GM18868 (cell line): Measurements from ENCODE around the gene EXT2.

Experiments used
- ATAC-seq: cut with Tn5 transposase; IDR thresholded peaks from one replicate; pipeline ENCODE4 v1.9.1; 2021; ENCODE audit warnings: mild to moderate bottlenecking, moderate library complexity; ENCODE audit not compliant: unreplicated experiment

Gene EXT2

DNA sequence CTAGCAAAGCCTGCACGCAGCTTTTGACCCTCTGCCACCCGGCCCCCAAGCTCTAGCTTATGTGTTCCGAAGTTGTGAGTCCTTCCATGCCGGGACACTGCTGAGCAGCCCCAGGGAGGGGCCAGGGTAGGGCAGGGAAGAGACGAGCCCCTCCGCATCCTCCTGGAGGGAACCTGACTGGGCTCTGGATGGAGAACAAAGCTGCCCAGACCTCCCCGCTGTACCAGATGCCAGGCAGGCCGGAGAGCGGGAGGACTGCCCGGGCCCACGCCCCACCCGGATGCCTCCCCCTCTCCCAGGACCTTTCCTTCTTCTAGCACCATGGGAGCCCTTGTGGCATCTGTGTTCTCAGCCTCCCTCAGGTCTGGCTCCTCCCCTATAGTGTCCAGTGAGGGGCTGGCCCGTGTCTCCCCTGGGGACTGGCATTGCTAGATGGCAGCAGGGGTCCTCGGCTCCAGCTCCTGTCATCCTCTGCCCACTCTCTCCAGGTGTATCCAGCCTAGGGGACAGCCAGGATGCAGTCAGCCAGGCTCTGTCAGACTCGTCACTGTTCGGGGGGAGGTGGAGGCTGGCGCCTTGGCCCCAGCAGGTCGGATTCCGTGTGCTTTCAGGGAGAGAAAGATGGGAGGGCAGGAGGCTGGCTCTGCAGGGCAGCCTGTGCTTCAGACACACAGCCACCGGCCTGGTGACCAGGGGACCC is 168.4 kb downstream of the EXT2 start:
- no peak for ATAC-seq

DNA sequence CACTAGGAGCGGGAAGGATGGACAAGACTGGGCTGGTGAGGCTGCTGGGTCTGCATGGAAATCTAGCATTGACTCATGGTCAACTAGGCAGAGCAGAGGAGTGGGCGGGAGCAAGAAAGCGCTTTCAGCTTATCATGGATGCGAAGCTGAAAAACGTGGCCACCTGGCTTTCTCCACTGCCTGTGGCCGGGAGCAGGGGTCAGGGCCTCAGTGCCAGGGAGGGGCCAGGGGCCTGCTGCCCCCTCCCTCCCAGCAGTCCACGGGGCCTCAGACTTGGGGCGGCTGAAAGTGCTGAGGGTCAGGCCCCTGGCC is 168.9 kb downstream of the EXT2 start:
- ATAC-seq = no peak

DNA sequence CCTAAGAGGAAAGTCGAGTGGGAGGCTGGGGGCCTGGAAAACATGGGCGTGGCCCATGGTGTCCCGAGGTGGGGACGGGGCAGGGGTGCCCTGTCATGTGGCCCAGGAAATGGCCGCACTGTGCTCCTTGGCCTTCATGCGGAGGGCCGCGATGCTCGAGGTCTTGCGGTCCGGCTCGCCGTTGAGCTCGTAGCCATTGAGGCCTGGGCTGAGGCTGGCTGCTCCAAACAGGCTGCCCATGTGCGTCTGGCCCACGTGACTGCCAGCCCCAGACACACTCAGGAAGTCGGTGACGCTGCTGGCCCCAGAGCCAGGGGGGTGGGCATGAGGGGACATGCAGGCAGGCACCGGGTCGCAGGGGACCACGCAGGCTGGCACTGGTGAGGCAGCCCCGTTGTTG is 169.3 kb downstream of the EXT2 start:
- ATAC-seq = no peak

DNA sequence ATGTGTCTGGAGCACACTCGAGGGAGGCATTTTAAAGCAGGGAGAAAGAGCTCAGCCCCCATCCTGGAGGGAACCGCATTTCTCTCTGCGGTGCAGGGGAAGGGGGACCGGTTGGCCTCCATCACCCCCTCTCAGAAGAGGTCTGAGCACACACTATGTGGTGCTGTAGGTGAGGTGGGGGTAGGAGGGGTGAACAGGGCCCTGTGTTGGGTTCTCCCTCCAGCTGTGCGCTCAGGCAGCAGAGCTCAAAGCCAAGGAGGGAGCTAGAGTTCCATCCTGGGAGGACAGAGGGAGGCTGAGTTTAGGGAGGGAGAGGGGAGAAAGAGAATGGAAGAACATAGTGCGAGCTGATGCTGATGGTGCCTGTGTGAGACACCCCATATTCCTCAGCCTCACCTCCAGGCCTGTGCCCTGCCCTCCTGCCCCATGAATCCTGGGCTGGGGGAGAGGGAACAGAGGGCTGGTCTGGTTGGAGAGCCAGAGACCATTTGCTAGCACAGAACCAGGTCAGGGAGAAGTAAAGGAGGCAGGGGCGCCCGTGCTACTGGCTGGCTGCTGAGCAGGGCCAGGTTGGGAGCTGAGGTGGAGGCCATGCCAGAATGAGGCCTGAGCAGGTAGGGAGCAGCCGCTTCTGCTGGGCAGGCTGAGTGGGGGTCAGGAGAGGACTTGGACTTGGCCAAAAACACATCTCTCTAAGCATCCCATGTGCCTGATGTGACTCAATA is 170.7 kb downstream of the EXT2 start:
- ATAC-seq = no peak

DNA sequence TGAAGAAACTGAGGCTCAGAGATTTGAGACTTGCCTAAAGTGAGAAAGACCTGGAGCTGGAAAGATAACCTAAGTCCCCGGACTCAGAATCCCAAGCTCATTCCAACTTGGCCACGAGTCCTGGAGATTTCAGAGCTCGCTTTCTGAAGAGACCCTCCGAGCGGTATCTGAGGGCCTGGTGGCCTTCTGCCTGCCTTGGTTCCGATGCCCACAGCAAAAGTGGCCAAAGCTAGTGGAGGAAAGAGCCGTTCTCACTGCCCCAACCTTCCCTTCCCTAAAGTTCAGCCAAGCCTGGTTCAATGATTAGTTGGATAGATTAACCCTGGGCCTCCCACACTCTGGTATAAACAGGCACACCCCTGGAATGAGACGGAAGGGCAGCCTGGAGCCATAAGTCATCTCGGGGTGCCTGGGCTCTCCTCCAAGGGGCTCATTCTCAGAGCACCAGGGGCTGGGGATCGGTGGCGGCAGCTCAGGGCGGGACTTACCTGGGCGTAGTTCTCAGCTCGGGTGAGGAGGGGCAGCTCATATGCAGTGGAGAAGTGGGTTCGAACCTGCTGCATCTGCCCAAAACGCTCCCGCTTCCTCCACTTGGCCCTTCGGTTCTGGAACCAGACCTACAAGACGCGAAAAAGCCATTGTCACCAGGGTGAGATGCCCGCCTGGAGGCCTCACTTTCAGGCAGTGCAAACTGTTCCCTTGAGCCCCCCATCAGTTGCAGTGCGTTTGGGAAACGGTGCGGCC is 171.7 kb downstream of the EXT2 start:
- no peak for ATAC-seq

DNA sequence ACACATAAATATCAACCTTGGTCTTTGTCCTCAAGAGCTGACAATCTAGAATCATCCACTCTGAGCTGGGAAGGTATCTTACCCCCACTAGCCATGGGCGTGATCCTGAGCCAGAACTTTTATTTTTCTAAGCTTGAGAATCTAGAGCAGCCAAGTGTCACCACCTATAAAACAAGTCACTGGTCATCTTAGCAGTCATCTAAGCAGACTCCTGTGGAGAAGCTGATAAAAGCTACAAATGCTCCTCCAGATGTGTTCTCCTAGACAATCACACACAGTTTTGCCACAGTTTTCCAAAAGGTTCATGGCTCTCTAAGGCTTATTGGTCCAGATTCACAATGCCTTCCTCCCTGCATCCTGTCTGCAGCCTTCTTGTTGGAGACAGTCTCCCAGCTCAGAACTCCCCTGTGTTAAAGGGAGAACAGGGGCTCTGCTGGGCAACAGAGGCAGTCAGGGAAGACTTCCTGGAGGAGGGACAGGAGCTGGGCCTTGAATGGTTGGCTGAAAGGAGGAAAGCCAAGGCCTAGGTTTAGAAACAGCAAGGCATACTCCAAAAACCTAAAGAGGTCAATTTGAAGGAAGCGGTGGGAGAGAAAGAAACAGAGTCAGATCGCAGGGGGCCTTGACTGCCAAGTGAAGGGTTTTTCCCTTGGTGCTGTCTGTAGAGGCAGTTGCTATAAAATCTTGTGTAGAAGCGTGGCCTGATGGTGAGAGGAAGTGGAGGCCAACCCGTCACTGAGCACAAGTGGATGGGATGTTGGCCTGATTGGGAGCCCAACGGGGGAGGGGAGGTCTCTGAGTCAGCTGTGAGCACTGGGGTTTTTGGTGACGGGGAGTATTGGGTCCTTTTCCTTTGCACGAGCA is 172.5 kb downstream of the EXT2 start:
- no peak for ATAC-seq

DNA sequence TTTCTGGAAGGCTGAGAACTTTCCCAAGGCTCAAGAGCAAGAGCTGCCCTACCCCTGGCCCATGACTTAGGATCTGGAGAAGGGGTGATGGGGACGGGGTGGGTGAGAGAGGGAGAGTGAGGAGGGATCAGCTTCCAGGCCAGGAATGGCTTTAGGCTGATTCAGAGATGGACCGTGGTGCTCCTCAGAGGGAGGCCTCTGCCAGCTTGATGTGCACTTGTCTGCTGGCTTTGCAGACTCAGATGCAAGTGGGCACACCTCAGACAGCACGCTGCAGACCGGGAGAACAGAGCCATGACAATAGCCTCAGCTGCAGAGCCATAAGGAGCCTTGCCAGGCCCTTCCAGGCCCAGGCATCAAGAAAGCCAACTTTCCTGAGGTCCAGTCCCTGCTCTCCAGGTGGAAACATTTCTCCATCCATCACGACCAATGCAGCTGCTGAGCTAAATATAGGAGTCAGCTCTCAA is 173.2 kb downstream of the EXT2 start:
- no peak for ATAC-seq

DNA sequence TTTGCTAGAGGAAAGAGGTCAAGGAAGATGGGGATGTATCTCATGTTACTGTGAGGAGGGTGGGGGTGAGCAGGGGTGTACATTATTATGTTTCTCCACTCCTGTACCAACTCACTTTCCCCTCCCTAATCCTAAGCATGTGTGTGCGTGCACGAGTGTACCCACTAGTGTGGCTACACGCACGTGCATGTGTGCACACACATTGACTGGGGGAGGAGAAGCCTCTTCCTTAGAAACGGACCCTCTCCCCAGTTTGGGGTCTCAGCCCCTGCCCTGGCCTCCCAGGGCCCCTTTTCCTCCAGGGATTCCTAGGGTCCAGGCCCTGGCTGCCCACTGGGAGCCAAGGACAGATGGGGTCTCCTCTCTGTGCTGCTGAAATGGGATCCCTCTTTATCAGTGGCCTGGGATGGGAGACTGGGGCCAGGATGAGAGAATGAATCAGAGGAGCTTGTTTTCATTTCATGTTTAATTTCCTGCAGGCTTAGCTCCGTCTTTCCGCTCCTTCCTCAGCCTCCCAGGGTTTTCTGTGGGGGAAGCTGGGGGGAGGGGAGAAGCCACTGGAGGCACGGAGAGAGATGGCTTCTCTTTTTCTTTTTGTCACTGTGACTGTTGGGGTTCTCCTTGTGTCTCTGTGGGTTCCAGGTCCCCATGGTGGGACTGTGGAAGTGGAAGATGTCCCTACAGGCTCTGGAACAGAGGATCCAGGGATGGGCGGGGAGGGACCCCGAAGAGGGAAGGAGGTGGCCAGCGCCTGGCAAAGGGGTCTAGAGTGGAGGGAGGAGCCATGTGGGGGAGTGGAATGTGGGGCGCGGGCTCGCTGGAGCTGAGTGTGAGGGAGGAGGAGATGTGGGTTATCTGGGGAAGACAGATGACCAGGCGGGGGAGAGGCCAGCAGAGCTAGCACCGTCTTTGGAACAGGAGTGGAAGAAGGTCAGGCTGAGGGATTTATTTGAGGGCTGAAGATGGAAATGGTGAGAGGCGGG is 174.2 kb downstream of the EXT2 start:
- no peak for ATAC-seq

DNA sequence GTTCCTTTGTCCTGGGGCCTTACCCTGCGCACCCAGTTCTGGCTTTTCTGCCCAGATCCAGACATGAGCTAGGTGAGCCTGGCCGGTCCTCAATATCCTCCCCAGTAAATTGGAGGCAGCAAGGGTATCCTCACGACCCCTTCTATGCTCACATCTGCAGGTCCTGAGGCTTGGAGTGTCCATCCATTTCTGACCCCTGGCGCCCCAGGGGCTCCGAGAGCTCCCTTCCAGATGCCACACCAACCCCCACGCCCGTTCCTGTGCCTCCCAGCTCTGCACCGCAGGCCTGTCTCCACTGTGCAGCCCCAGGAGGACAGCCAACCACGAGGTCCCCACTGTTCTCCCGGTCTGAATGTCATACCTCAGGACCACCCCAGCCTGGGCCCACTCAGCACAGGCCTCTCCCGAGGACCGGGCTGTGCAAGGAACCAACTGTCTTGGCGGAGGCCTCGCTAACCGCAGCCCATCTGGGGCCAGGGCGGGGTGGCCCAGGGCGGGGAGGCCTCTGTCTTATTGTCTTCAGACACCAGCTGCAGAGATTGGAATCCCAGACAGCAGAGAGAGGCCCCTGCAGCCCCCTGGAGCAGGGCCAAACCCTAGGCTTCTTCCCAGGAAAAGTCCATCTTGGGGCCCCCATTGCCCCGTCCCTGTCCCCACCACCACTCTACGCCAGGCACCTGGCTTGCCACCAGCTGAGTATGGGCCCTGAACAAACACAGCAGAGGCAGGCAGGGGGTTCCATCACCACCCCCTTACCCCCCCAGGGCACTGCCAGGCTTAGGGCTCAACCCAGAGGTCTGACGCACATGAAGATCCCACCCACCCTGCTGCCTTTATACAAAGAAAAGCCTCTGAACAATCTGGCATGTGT is 175.2 kb downstream of the EXT2 start:
- ATAC-seq = no peak

DNA sequence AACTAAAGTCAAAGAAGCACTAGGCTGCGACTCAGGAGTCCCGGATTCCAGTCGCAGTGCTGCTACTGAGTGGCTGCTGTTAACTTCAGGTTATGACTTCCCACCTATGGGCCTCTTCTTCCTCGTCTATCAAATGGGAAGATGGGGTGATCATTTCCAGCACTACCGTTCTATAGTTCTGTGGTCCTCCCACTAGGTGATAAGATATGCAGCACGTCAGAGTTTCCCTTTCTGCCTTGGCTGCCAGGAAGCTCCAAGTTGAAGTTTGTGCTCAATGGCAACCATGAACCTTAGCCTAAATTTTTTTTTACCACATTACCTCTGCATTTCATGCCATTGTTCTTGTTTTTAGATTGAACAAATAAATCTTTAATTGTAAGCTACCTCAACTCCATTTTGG is 175.8 kb downstream of the EXT2 start:
- ATAC-seq = no peak

DNA sequence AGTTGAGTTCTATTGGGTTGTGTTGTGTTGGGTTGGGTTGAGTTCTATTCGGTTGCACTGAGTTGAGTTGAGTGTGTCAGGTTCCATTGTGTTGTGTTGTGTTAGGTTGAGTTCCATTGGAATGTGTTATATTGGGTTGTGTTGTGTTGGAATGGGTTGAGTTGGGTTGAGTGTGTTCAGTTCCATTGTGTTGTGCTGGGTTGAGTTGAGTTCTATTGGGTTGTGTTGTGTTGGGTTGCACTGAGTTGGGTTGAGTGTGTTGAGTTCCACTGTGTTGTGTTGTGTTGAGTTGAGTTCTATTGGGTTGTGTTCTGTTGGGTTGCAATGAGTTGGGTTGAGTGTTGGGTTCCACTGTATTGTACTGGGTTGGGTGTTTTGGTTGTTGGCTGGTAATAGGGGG is 178.9 kb downstream of the EXT2 start:
- no peak for ATAC-seq

DNA sequence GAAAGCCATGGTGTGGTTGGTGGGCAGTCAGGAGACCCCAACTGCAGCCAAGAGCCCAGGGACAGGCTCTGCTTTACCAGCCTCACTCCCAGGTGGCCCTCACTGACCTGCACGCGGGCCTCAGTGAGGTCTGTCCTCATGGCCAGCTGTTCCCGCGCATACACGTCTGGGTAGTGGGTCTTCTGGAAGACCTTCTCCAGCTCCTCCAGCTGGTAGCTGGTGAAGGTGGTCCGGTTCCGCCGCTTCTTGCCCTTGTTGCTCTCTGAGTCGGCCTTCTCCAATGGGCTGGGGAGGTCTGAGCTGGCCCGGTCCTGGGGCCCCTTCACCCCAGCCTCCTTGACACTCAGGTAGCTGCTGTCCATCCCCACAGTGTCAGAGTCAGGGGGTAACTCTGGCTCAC is 179.8 kb downstream of the EXT2 start:
- ATAC-seq = no peak

DNA sequence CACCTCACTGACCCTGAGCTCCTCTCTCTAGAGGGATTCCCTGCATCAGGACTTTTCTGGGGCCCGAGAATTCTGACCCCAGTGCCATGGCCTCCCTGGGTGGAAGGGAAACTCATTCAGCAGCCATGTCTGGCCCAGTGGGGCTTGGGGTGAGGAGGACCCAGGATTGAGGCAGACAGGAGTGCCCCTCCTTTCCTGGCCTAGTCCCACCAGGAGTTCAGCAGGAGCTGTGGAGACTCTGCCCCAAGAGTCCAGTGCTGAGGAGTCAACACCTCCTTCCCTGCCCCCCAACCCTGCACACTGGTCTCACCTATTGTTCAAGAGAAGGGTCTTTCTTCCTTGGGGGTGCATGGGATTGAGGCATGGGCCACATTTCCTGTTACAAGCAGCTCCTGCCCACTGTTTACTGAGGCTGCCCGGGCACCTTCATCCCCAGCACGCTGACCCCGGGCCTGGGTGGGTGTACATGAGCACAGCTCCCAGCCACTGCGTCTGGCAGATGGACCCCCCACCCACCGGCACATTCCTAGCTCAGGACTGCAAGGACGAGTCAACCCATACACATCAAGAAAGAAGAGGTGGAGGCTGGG is 180.6 kb downstream of the EXT2 start:
- ATAC-seq = no peak

DNA sequence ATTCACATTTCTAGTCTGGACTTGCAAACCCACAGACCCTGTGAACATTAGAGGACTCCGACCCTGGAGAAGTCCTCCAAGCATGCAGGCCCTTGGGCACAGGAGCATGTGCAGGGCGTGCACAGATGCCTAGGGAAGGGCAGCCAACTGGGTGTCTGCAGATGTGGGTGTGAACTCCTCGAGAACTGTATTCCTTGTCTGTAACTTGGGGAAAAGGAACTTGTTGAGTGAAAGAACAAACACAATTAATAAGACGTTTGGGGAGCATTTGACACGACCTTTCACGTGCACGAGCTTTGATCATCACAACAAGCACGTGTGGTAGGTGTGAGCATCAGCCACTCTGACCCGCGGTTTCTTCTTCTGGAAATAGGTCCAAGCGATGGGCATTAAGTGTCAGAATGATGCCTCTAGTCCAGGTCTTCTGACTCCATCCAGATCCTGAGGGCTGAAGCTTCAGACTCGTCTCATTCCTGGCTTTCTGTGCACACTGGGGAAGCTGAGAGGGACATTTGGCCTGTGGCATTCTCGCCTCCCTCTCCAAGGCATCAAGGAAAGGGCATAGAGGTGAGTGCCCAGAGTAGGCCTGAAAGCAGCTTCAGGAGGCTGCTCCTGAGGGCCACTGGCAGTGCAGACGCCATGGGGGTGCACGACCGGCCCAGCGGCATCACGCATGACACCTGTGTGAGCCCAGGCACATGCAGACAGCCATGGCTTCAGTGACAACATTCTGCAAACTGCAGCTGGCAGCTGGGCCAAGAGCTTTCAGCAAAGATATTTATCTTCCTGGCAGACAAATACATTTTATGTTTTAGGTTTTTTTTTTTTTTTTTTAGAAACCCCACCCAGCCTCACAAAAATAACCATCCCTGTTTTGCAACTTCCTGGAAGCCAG is 182.0 kb downstream of the EXT2 start:
- ATAC-seq = no peak

DNA sequence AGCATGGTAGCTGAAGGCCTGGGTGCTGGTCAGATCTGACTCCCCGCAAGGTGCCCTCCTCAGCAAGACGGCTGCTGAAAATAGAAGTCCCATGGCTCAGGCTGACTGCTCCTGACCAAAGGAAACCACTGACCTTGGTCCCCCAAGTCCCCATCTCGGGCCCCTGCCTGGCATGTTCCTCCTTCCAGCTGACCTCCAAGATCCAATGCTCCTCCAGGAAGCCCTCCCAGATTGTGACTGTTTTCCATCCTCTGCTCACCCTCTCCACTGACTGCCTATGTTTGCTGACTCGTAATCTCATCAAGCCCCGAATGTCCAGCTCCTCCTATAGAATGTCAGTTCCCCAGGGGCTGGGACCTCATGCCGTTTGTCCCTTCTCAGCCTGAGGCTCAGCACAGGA is 184.0 kb downstream of the EXT2 start:
- ATAC-seq = no peak

DNA sequence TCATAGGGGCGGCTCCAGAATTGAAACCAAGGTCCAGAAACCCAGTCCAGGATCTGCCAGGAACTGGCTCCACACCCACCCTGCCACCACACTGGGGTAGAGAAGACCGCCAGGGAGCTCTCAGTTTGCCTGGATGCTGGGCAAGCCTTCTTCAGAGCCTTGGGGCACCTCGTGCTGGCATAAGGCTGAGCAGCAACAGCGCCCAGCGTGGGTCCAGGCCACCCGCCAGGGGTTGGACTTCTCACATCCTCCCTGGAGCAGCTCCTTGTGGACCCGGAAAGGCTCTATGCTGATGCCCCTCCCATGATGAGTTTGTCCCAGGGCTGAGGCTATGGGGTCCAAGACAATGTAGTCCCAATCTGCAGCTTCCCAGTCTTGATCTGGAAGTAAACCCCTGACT is 184.8 kb downstream of the EXT2 start:
- ATAC-seq = no peak

DNA sequence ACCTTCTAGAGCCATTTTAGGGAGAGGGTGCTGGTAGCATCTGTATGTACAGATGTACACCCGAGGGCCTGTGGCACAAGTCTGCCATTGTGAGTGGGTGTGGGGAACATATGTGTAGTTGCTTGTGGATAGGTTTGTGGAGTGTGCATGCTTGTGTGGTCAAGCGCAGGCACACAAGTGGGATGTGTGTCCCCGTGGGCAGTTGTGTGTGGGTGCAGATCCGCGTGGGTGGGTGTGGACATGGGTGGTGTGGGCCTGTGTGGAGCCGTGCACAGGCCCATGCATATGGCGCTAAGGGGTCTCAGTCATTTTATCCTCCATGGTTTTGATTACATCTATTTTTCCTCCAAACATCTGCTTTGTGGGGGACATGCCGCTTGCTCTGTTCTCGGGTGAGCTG is 185.7 kb downstream of the EXT2 start:
- ATAC-seq = no peak

DNA sequence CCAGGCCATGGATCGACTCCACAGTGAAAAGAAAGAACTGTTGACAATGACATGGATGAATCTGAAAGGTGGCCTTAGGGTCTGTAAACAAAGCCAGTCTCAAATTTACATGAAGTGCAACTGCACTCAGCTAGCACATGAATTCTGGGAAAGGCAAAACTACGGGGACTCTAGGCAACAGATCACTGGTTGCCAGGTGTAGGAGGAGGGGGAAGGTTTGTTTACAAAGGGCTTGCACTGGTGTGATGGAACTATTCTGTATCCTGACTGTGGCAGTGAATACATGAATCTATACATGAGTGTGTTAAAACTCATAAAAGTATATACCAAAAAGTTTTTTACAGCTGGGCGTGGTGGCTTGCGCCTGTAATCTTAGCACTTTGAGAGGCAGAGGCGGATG is 187.1 kb downstream of the EXT2 start:
- no peak for ATAC-seq
